Tibial artery (tissue), 4 donors: ENCODE results near the gene CUX1.

Experiments used
- DNase-seq, 2 donors: peaks; one replicate each; pipeline ENCODE4 v3.0.0-alpha.2; 2019
- H3K27ac ChIP-seq, 2 donors: fragments of 200-600 bp; sonication (generic) in 1 of 2; 1 replicate in 1 of 2; 2 replicates in 1 of 2; pipeline ENCODE4 v1.5.1; 2018 to 2019; ENCODE audit warnings: mild to moderate bottlenecking in 1 of 2
- H3K27me3 ChIP-seq, 2 donors: fragments of 200-600 bp; sonication (generic) in 1 of 2; one replicate each; pipeline versions ENCODE4 v1.5.1 to v1.6.0; 2016 to 2019
- H3K36me3 ChIP-seq, 3 donors: fragments of 200-600 bp; sonication (generic) in 2 of 3; one replicate each; pipeline ENCODE4 v1.5.1; 2016 to 2019; ENCODE audit warnings: mild to moderate bottlenecking in 2 of 3
- H3K4me1 ChIP-seq, 4 donors: fragments of 200-600 bp; sonication (generic) in 2 of 4; 1 replicate in 3 of 4; 2 replicates in 1 of 4; pipeline ENCODE4 v1.5.1; 2016 to 2019
- H3K4me3 ChIP-seq, 2 donors: fragments of 200-600 bp; sonication (generic) in 1 of 2; 1 replicate in 1 of 2; 2 replicates in 1 of 2; pipeline ENCODE4 v1.5.1; 2018 to 2019; ENCODE audit warnings: mild to moderate bottlenecking in 2 of 2
- H3K9me3 ChIP-seq, 3 donors: fragments of 200-600 bp; sonication (generic) in 1 of 3; one replicate each; pipeline ENCODE4 v1.5.1; 2016 to 2019
- intact Hi-C: fragments of 100-400 bp; cut with DNase I; formaldehyde crosslinking; loops from one replicate; pipeline ENCODE4 v1.15.0; 2023; ENCODE audit warnings: low total_unique reads
- TF ChIP-seq, protein P1 (sequence below), 2 experiments: fragments of 200-600 bp in 1 of 2; fragments of 450-650 bp in 1 of 2; IDR thresholded peaks; one replicate each; pipeline ENCODE4 v1.5.1; 2017 to 2019; ENCODE audit warnings: antibody characterized with exemption in 2 of 2, mild to moderate bottlenecking in 1 of 2, moderate library complexity in 1 of 2

The CUX1 gene

DNA sequence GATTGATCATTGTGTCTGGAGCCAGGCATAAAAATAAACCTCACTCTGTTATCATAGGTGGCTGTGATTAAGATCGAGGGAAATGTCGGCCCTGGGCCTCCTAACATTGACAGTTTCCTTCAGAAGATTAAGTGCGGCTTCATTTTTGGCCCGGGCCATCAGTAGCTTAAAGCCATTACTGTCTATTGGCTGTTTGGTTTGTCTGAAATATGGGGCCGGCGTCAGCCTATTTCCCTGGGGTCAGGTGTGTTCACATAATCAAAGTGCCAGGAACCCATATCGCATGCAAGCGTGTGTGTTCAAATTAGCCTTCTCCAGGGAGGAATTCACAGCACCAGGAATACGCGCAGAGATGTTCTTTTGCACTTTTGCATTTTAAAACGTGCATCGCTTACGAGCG is 114.7 kb downstream of the CUX1 start:
- no peak for DNase-seq
- TF ChIP-seq, protein P1, sequence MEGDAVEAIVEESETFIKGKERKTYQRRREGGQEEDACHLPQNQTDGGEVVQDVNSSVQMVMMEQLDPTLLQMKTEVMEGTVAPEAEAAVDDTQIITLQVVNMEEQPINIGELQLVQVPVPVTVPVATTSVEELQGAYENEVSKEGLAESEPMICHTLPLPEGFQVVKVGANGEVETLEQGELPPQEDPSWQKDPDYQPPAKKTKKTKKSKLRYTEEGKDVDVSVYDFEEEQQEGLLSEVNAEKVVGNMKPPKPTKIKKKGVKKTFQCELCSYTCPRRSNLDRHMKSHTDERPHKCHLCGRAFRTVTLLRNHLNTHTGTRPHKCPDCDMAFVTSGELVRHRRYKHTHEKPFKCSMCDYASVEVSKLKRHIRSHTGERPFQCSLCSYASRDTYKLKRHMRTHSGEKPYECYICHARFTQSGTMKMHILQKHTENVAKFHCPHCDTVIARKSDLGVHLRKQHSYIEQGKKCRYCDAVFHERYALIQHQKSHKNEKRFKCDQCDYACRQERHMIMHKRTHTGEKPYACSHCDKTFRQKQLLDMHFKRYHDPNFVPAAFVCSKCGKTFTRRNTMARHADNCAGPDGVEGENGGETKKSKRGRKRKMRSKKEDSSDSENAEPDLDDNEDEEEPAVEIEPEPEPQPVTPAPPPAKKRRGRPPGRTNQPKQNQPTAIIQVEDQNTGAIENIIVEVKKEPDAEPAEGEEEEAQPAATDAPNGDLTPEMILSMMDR (IDR thresholded peaks at IDR 0.05): no peak
- intact Hi-C loops: no loop called here
- H3K9me3 ChIP-seq: no peaks in the 10 kb centered on the region
- no peak overlapping the region for H3K4me3 ChIP-seq
- H3K27ac ChIP-seq: no peak overlapping the region
- no peaks in the 10 kb centered on the region for H3K27me3 ChIP-seq
- no peaks in the 10 kb centered on the region for H3K36me3 ChIP-seq
- peaks cover 12 to 62% (median 33%) of the 10 kb centered on the region in 4 donors for H3K4me1 ChIP-seq

DNA sequence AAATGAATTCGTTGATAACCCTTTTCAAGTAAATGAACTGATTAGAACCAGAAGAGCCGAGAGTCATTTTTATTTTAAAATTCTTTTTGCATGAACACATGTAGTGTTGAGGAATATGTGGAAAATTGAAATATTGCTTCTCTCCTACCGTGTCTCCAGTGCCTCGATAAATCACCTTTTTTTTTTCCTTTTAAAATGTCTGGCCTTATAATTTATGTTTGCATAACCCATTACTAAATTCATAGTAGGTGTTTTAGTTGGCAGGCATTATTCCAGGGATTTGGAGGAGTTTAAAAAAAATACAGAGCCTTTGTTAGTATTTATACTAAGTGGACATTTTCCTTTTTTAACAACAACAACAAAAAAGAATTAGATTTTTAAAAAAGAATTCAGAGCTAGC is 115.6 kb downstream of the CUX1 start:
- no peaks in the 10 kb centered on the region for H3K27me3 ChIP-seq
- H3K4me3 ChIP-seq: no peak overlapping the region
- DNase-seq: no peak
- intact Hi-C loops: no loop called here
- H3K9me3 ChIP-seq: no peaks in the 10 kb centered on the region
- peaks cover 12 to 67% (median 36%) of the 10 kb centered on the region in 4 donors for H3K4me1 ChIP-seq
- H3K27ac ChIP-seq: peak overlapping the region in 1 of 2 donors; percentile 81
- TF ChIP-seq, protein P1 (IDR thresholded peaks at IDR 0.05): no peak
- H3K36me3 ChIP-seq: no peaks in the 10 kb centered on the region

DNA sequence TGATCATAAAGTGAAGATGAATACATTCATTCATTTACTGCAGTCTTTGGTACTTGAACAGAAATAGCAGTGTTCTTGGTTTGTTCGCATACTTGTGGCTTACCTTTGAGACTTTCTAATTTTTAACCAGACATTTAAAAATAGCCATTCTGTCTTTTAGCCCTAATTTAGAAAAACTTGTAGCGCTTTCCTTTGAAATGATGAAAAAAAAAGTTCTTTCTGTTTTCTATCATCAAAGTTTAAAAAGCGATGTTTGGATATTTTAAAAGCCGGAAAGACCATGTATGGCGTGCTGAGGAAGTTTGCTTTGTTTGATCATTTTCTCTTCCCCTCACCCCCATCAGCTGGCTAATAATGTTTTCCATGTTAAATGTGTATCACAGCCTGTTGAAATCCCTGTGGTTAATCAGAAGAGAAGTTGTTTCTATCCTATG is 116.3 kb downstream of the CUX1 start:
- Histone ChIP-seq H3K4me3 (peak overlapping the region in 1 of 2 donors; percentile 11), H3K27ac (peak overlapping the region; percentile 80 to 81)

DNA sequence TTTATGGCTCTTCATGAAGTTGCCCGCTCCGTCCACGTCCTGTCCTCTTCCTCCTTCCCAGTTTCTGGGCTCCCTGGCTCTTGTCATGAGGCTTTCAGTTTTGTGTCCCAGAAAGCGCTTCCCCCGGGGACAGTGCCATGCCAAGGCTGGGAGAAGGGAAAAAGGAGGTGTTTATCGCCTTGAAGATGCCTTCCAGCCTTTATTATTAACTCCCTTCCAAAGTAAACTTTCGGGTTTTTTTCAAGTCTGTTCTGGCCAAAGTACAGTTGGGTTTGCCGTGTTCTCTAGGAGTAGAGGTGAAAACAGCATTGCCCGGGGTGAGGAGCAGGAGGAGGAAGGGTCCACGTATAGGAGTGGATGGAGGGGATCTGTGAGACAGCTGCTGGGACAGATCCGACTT is 117.2 kb downstream of the CUX1 start:
- H3K4me1 ChIP-seq: peaks cover 12 to 60% (median 35%) of the 10 kb centered on the region in 4 donors
- H3K9me3 ChIP-seq: no peaks in the 10 kb centered on the region
- H3K4me3 ChIP-seq: peak overlapping the region; percentile 24 to 39
- peak; percentile 56 to 83 for DNase-seq
- intact Hi-C loops: loop anchor here (2.0 to 5.0 kb wide), 2 partner anchors 52 to 117 kb away; partner anchors contain the start of gene CUX1
- H3K27me3 ChIP-seq: no peaks in the 10 kb centered on the region
- H3K36me3 ChIP-seq: no peaks in the 10 kb centered on the region
- peak overlapping the region; percentile 80 to 81 for H3K27ac ChIP-seq
- TF ChIP-seq, protein P1 (IDR thresholded peaks at IDR 0.05): no peak

More for the DNA sequence above, 116.3 kb downstream of the CUX1 start:
- DNase-seq: no peak
- Histone ChIP-seq H3K36me3 (no peaks in the 10 kb centered on the region), H3K27me3 (no peaks in the 10 kb centered on the region), H3K9me3 (no peaks in the 10 kb centered on the region), H3K4me1 (peaks cover 12 to 67% (median 36%) of the 10 kb centered on the region in 4 donors)
- TF ChIP-seq, protein P1 (IDR thresholded peaks at IDR 0.05): no peak
- intact Hi-C loops: loop anchor here (2.0 kb wide), 1 partner anchor 51 kb away; no protein-coding TSS in a partner anchor

DNA sequence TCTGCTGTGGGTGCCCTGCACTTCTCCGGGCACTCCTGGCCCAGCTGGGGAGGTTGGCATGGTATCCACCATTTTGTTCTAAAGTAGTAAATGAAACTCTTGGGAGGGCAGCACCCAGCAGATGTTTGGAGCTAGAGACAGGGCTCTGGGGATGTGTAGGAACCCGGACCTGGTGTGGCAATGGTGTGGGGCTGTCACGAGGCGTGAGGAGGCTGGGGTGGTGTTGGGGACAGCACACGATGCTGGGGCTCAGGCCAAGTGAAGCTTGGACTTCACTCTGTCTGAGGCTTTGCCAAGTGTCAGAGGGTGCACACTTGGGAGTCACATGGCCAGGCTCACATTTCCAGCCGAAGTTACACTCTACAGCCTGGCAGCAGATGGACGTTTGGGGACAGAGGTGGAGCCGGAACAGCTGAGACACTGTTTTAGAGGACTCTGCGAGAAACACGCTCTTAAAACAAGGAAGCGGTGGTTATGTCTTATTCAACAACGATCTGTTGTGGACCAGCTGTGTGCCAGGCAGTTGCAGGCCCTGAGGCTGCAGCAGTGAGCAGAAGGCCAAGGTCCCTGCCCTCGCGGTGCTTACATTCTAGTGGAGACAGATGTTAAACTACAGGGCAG is 118.2 kb downstream of the CUX1 start:
- TF ChIP-seq, protein P1 (IDR thresholded peaks at IDR 0.05): no peak
- Histone ChIP-seq H3K4me3 (peak overlapping the region; percentile 45 to 52), H3K27me3 (no peaks in the 10 kb centered on the region), H3K27ac (peak overlapping the region; percentile 80 to 81), H3K9me3 (no peaks in the 10 kb centered on the region), H3K36me3 (no peaks in the 10 kb centered on the region), H3K4me1 (peaks cover 12 to 50% (median 33%) of the 10 kb centered on the region in 4 donors)
- peak; percentile 77 to 94 for DNase-seq
- intact Hi-C loops: loop anchor here (2.0 to 5.0 kb wide), 2 partner anchors 53 to 118 kb away; partner anchors contain the start of gene CUX1
